ENCODE measurements around the gene CFAP251. TPM values are rescaled to one million over a fixed set of nuclear protein-coding genes. Genes with fewer than 3 reads are reported as not detected.

CFAP251 gene
- total and polyA plus RNA-seq, 2 of the 13 experiments (the other 11 are each of a cell fraction or from before 2014, with no cell fraction given): 0.30 to 0.42 TPM

GRCh38 chr12:121888478-121889273 is 29.7 kb upstream of the CFAP251 start, which contains the start of gene PSMD9 (continued):
- TF ChIP-seq PPARG (CRISPR knock-in tag; conservative IDR thresholded peaks at IDR 0.05) (peak; percentile 41; the same call in 1 of the 2 replicates), AGO2 (optimal IDR thresholded peaks at IDR 0.05; ENCODE audit: low read depth, low read length) (peak; percentile 36), MTF2 (CRISPR knock-in tag; IDR thresholded peaks at IDR 0.05; ENCODE audit: borderline replicate concordance) (0 out of 2 replicates have a peak, but pooled peaks have one; percentile 35), RAD21 (CRISPR knock-in tag; IDR thresholded peaks at IDR 0.05) (peak; percentile 83), ZSCAN12 (CRISPR knock-in tag; IDR thresholded peaks at IDR 0.05) (no peak), PAX8 (CRISPR knock-in tag; IDR thresholded peaks at IDR 0.05; ENCODE audit: borderline replicate concordance) (peak; percentile 93; the same call in 1 of the 2 replicates), ZNF280D (CRISPR knock-in tag; IDR thresholded peaks at IDR 0.05) (peak; percentile 91), PRMT3 (CRISPR knock-in tag; IDR thresholded peaks at IDR 0.05; ENCODE audit: borderline replicate concordance, low read depth) (no peak), PHF21A (CRISPR knock-in tag; IDR thresholded peaks at IDR 0.05) (peak; percentile 91), ZKSCAN5 (CRISPR knock-in tag; IDR thresholded peaks at IDR 0.05) (peak; percentile 66; the same call in 1 of the 2 replicates), NONO (IDR thresholded peaks at IDR 0.05) (no peak), NONO (CRISPR knock-in tag; conservative IDR thresholded peaks at IDR 0.05) (peak; percentile 100), ZNF543 (CRISPR knock-in tag; IDR thresholded peaks at IDR 0.05) (peak; percentile 98), CREB1 (IDR thresholded peaks at IDR 0.05) (peak; percentile 71), CREB1 (CRISPR knock-in tag; IDR thresholded peaks at IDR 0.05) (peak; percentile 89), ZXDC (CRISPR knock-in tag; IDR thresholded peaks at IDR 0.05) (0 out of 2 replicates have a peak, but pooled peaks have one; percentile 62), NPAS2 (CRISPR knock-in tag; IDR thresholded peaks at IDR 0.05; ENCODE audit: borderline replicate concordance) (no peak), ZNF691 (CRISPR knock-in tag; IDR thresholded peaks at IDR 0.05; ENCODE audit: borderline replicate concordance, low read depth) (peak; percentile 43; the same call in 1 of the 2 replicates)
- TF ChIP-seq, protein P1, sequence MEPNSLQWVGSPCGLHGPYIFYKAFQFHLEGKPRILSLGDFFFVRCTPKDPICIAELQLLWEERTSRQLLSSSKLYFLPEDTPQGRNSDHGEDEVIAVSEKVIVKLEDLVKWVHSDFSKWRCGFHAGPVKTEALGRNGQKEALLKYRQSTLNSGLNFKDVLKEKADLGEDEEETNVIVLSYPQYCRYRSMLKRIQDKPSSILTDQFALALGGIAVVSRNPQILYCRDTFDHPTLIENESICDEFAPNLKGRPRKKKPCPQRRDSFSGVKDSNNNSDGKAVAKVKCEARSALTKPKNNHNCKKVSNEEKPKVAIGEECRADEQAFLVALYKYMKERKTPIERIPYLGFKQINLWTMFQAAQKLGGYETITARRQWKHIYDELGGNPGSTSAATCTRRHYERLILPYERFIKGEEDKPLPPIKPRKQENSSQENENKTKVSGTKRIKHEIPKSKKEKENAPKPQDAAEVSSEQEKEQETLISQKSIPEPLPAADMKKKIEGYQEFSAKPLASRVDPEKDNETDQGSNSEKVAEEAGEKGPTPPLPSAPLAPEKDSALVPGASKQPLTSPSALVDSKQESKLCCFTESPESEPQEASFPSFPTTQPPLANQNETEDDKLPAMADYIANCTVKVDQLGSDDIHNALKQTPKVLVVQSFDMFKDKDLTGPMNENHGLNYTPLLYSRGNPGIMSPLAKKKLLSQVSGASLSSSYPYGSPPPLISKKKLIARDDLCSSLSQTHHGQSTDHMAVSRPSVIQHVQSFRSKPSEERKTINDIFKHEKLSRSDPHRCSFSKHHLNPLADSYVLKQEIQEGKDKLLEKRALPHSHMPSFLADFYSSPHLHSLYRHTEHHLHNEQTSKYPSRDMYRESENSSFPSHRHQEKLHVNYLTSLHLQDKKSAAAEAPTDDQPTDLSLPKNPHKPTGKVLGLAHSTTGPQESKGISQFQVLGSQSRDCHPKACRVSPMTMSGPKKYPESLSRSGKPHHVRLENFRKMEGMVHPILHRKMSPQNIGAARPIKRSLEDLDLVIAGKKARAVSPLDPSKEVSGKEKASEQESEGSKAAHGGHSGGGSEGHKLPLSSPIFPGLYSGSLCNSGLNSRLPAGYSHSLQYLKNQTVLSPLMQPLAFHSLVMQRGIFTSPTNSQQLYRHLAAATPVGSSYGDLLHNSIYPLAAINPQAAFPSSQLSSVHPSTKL (CRISPR knock-in tag; IDR thresholded peaks at IDR 0.05): peak; percentile 85
